MCF 10A (cell line): ENCODE measurements around the gene CADPS. TPM values are rescaled to one million over a fixed set of nuclear protein-coding genes. Genes with fewer than 3 reads are reported as not detected.

Source experiments
- BruUV-seq: library from RNA; stranded (reverse); fragments of 400-500 nt; replicated peaks from 2 replicates; lab custom pipeline; 2021; lab: Mats Ljungman, UMichigan
- CTCF ChIA-PET: fragments of 300-600 bp; sonication (Branson Sonifier 250); formaldehyde crosslinking; extraction: SDS; loops from one replicate; lab custom pipeline; 2021; ENCODE audit warnings: antibody characterized with exemption, inconsistent platforms; lab: Yijun Ruan, JAX
- POLR2A ChIA-PET: fragments of 300-600, 350-650 bp; sonication (Branson Sonifier 250); formaldehyde crosslinking; extraction: SDS; loops from one replicate; lab custom pipeline; 2020; ENCODE audit warnings: antibody characterized with exemption, inconsistent platforms; lab: Yijun Ruan, JAX
- DNase-seq: peaks from one replicate; pipeline ENCODE4 v3.0.0-alpha.2; 2018; ENCODE audit not compliant: unreplicated experiment
- H3K27ac Mint-ChIP-seq: one replicate; pipeline ENCODE4 v1.8.0; 2022; ENCODE audit warnings: mild to moderate bottlenecking, low read depth, mixed read lengths; ENCODE audit not compliant: unreplicated experiment
- H3K27me3 Mint-ChIP-seq: one replicate; pipeline ENCODE4 v1.8.0; 2022; ENCODE audit warnings: mixed read lengths; ENCODE audit not compliant: insufficient read depth, unreplicated experiment
- H3K36me3 Mint-ChIP-seq: one replicate; pipeline ENCODE4 v1.8.0; 2022; ENCODE audit warnings: mild to moderate bottlenecking, moderate library complexity, mixed read lengths; ENCODE audit not compliant: insufficient read depth, unreplicated experiment
- H3K4me1 Mint-ChIP-seq: one replicate; pipeline ENCODE4 v1.8.0; 2022; ENCODE audit warnings: mixed read lengths; ENCODE audit not compliant: insufficient read depth, unreplicated experiment
- H3K4me3 Mint-ChIP-seq: one replicate; pipeline ENCODE4 v1.8.0; 2022; ENCODE audit warnings: mild to moderate bottlenecking, moderate library complexity, mixed read lengths; ENCODE audit not compliant: unreplicated experiment
- H3K9me3 Mint-ChIP-seq: one replicate; pipeline ENCODE4 v1.8.0; 2022; ENCODE audit warnings: mixed read lengths; ENCODE audit not compliant: unreplicated experiment
- intact Hi-C: fragments of 100-400 bp; cut with micrococcal nuclease; formaldehyde crosslinking; loops from 2 replicates; pipeline ENCODE4 v1.14.1; 2022
- total RNA-seq: library from RNA; stranded (reverse); gene quantifications from 2 replicates; pipeline ENCODE4 v1.2.3, GENCODE V29; 2022
- TF ChIP-seq, protein P1 (sequence below): fragments of 200-600 bp; IDR thresholded peaks from one replicate; pipeline ENCODE4 v1.8.0; 2022; ENCODE audit warnings: antibody characterized with exemption, mild to moderate bottlenecking; ENCODE audit not compliant: unreplicated experiment

CADPS gene
- total RNA-seq, 1 experiment from 2014 or later: not detected

DNA sequence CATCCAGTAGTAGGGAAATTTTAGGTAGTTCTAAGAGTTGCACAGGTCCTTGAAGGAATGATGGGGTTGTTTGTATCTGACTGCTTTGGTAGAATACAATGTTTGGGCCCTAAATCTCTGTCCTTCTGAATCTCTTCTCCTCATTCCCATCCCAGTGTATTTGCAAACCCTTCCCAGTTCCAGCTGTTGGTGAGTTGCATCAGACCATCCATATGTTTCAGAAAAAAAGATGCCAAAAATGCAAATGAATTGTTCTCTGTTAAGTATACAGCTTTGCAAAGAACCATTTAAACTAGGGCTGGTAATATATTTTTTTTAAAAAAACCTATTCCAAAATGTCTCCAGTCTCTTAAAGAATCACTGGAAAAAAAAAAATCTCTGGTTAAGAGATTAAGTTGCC lies 251.0 kb downstream of the CADPS start:
- H3K27me3 Mint-ChIP-seq: no peaks in the 10 kb centered on the region
- POLR2A ChIA-PET: interaction anchor here (0.6 kb wide), 1 partner anchor 36 kb away, joined by 3 read pairs; no protein-coding TSS in a partner anchor

DNA sequence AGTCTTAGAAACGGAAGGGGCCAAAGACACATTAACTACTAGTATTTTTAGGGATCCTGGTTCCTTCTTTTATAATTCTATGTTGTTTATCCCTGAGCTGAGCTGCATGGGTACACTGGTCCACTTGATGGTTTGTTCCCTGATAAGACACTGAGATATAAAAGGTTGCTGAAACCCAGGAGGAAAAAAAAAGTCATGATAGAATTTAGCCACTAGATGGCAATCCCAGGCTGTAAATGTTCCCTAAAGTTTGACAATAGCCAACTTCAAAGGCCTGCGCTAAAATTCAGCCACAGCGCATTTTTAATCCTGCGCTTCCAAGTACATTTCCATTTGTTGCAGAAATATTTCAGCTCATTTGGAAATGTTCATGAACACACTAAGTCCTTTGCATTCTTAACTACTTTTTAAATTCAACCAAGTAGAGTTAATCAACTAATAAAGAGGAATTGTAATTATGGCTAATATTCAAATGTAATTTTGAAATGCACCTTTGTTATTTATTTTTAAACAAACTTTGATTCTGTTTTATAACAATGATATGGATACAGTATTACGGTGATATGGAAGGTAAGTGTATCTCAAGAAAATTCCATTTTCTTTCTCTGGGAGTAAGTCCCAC lies 252.6 kb downstream of the CADPS start:
- Mint-ChIP-seq H3K27me3 (no peaks in the 10 kb centered on the region), H3K9me3 (no peaks in the 10 kb centered on the region), H3K36me3 (no peaks in the 10 kb centered on the region), H3K27ac (no peak overlapping the region), H3K4me1 (peaks cover 6% of the 10 kb centered on the region), H3K4me3 (no peak overlapping the region)
- POLR2A ChIA-PET: interaction anchor here (0.6 to 0.7 kb wide), 2 partner anchors 15 to 18 kb away, joined by 3 to 4 read pairs; no protein-coding TSS in a partner anchor
- intact Hi-C loops: loop anchor here (1.0 to 2.0 kb wide), 5 partner anchors 43 to 712 kb away; no protein-coding TSS in a partner anchor
- TF ChIP-seq, protein P1, sequence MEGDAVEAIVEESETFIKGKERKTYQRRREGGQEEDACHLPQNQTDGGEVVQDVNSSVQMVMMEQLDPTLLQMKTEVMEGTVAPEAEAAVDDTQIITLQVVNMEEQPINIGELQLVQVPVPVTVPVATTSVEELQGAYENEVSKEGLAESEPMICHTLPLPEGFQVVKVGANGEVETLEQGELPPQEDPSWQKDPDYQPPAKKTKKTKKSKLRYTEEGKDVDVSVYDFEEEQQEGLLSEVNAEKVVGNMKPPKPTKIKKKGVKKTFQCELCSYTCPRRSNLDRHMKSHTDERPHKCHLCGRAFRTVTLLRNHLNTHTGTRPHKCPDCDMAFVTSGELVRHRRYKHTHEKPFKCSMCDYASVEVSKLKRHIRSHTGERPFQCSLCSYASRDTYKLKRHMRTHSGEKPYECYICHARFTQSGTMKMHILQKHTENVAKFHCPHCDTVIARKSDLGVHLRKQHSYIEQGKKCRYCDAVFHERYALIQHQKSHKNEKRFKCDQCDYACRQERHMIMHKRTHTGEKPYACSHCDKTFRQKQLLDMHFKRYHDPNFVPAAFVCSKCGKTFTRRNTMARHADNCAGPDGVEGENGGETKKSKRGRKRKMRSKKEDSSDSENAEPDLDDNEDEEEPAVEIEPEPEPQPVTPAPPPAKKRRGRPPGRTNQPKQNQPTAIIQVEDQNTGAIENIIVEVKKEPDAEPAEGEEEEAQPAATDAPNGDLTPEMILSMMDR: peak; percentile 64
- peak; percentile 68 for DNase-seq
- CTCF ChIA-PET: interaction anchor here (0.5 to 5.1 kb wide), 50 partner anchors 8 to 1371 kb away, joined by 3 to 74 read pairs (median 4); partner anchors contain the start of gene C3orf49
- BruUV-seq: no TSS peak

More for the DNA sequence above, 251.0 kb downstream of the CADPS start:
- Mint-ChIP-seq H3K27ac (no peak overlapping the region), H3K4me1 (no peaks in the 10 kb centered on the region), H3K36me3 (no peaks in the 10 kb centered on the region), H3K9me3 (no peaks in the 10 kb centered on the region), H3K4me3 (no peak overlapping the region)
- CTCF ChIA-PET: interaction anchor here (0.5 to 5.1 kb wide), 14 partner anchors 13 to 709 kb away, joined by 3 to 74 read pairs (median 4); no protein-coding TSS in a partner anchor
- DNase-seq: no peak
- TF ChIP-seq, protein P1: no peak
- intact Hi-C loops: no loop called here
- BruUV-seq: no TSS peak

DNA sequence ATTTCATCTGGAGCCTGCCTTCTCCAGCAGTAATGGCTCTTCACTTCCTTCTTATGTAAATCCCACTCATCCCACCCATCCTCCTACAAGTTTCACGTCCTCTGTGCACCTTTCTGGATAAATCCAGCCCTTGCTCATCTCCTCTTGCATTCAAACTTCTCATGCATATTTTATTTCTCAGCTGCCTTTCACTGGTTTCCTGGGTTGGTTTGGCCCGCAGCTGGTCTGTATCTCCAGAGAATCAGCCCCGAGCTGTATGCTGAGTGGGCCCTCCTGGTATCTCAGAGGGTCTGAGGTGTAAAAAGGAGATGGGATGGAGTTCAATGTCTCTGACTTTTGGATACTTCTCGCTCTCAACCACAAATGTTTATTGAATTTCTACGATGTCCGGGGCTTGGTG lies 253.3 kb downstream of the CADPS start:
- POLR2A ChIA-PET: interaction anchor here (0.7 kb wide), 1 partner anchor 14 kb away, joined by 4 read pairs; no protein-coding TSS in a partner anchor

DNA sequence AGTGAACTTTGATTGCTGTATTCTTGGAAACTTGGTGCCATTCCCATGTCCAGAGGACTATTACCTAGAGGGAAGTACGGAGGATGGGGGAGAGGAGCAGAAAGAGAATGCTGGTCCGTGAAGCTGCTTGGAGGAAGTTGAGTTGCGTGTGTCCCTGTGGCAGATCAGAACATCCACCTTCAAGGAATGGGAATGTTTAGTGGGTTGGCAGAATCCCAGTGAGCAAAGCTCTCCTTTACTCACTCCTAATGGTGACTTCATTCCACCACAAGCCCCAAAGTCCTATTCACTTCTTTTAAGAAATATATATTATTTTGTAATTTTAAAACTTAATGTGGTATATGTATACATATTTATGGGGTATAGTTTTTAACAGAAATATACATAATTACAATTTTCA lies 254.0 kb downstream of the CADPS start:
- H3K9me3 Mint-ChIP-seq: no peaks in the 10 kb centered on the region
- H3K27ac Mint-ChIP-seq: peak overlapping the region; percentile 44
- TF ChIP-seq, protein P1: no peak
- peaks cover 6% of the 10 kb centered on the region for H3K4me1 Mint-ChIP-seq
- H3K4me3 Mint-ChIP-seq: no peak overlapping the region
- POLR2A ChIA-PET: no interaction called here
- no peaks in the 10 kb centered on the region for H3K27me3 Mint-ChIP-seq
- BruUV-seq: no TSS peak
- no peaks in the 10 kb centered on the region for H3K36me3 Mint-ChIP-seq
- intact Hi-C loops: no loop called here
- no peak for DNase-seq
- CTCF ChIA-PET: interaction anchor here (0.6 to 5.1 kb wide), 18 partner anchors 8 to 1348 kb away, joined by 3 to 74 read pairs (median 8); no protein-coding TSS in a partner anchor

More for the DNA sequence above, 253.3 kb downstream of the CADPS start:
- Mint-ChIP-seq H3K9me3 (no peaks in the 10 kb centered on the region), H3K4me3 (no peak overlapping the region), H3K36me3 (no peaks in the 10 kb centered on the region), H3K27me3 (no peaks in the 10 kb centered on the region), H3K4me1 (peaks cover 6% of the 10 kb centered on the region), H3K27ac (no peak overlapping the region)
- intact Hi-C loops: loop anchor here (1.0 to 2.0 kb wide), 5 partner anchors 43 to 713 kb away; no protein-coding TSS in a partner anchor
- TF ChIP-seq, protein P1: no peak
- DNase-seq: no peak
- BruUV-seq: no TSS peak
- CTCF ChIA-PET: interaction anchor here (0.5 to 5.1 kb wide), 38 partner anchors 8 to 1840 kb away, joined by 3 to 74 read pairs (median 5); partner anchors contain the start of gene C3orf49
